ENCODE data around the gene CFAP97. TPM values are rescaled to one million over a fixed set of nuclear protein-coding genes. Genes with fewer than 3 reads are reported as not detected.

CFAP97 gene
- total RNA-seq, 6 experiments from 2014 or later, result 35.0 to 44.0 (median 41.0) TPM

- no peak for DNase-seq
- Mint-ChIP-seq H3K36me3 (ENCODE audit: low read depth) (peaks cover 9% of the 10 kb centered on the region), H3K4me3 (no peak overlapping the region), H3K27me3 (ENCODE audit: insufficient read depth) (no peaks in the 10 kb centered on the region), H3K4me1 (ENCODE audit: low read depth) (peaks cover 65% of the 10 kb centered on the region), H3K27ac (peak overlapping the region; percentile 49; the same call in 1 of the 2 replicates), H3K9me3 (no peaks in the 10 kb centered on the region)
- TF ChIP-seq CTCF (IDR thresholded peaks at IDR 0.05), result no peak
Measured at GRCh38 chr4:185237175-185237574, 33.4 kb upstream of the CFAP97 start.

DNA sequence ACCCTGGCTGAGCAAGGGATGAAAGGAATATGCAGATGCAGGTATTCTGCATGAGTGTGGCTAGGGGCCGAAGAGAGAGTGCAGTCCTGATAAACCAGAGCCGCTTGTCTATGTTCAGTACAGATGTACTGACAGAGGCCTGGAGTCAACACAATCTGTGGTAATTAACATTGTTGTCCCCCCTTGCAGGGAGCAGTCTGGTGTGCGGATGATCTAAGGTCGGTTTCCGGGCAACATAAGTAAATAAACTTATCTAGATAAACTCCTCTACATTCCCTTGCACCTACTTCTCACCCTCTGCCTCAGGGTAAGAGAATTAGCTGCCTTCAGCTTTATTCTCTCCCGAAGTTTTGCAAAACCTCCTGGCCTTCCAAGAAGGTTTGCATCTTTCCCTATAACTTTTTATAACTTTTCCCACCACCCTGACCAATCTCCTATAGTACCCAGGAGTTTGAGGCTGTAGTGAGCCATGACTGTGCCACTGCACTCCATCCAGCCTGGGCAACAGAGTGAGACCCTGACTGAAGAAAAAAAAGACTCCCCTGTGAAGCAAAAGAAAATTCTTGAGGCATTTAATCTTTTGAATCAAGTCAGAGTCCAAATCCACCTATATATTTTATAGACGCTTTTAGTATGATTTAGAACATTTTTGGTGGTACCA is 32.2 kb upstream of the CFAP97 start:
- Mint-ChIP-seq H3K36me3 (ENCODE audit: low read depth) (peaks cover 4% of the 10 kb centered on the region; the same call in 1 of the 2 replicates), H3K4me1 (ENCODE audit: low read depth) (peaks cover 66% of the 10 kb centered on the region), H3K27ac (peak overlapping the region; percentile 85), H3K9me3 (no peaks in the 10 kb centered on the region), H3K27me3 (ENCODE audit: insufficient read depth) (no peaks in the 10 kb centered on the region), H3K4me3 (no peak overlapping the region)
- peak; percentile 79 for DNase-seq
- TF ChIP-seq CTCF (IDR thresholded peaks at IDR 0.05), result no peak

- Mint-ChIP-seq H3K4me1 (ENCODE audit: low read depth) (peaks cover 66% of the 10 kb centered on the region), H3K4me3 (no peak overlapping the region), H3K36me3 (ENCODE audit: low read depth) (peaks cover 4% of the 10 kb centered on the region; the same call in 1 of the 2 replicates), H3K27ac (peak overlapping the region; percentile 85; the same call in 1 of the 2 replicates), H3K9me3 (no peaks in the 10 kb centered on the region), H3K27me3 (ENCODE audit: insufficient read depth) (no peaks in the 10 kb centered on the region)
- DNase-seq, result no peak
- TF ChIP-seq CTCF (IDR thresholded peaks at IDR 0.05), result no peak
Measured at GRCh38 chr4:185235119-185235842, 31.5 kb upstream of the CFAP97 start.

- Mint-ChIP-seq H3K27ac (peak overlapping the region; percentile 75), H3K4me3 (peak overlapping the region; percentile 60; the same call in 1 of the 2 replicates)
Measured at GRCh38 chr4:185232370-185232769, 28.6 kb upstream of the CFAP97 start.

More at GRCh38 chr4:185232370-185232769, 28.6 kb upstream of the CFAP97 start:
- DNase-seq, result peak; percentile 56
- Mint-ChIP-seq H3K27me3 (ENCODE audit: insufficient read depth) (no peaks in the 10 kb centered on the region), H3K4me1 (ENCODE audit: low read depth) (peaks cover 48% of the 10 kb centered on the region), H3K36me3 (ENCODE audit: low read depth) (no peaks in the 10 kb centered on the region), H3K9me3 (no peaks in the 10 kb centered on the region)
- TF ChIP-seq CTCF (IDR thresholded peaks at IDR 0.05), result no peak

All from HFFc6 (cell line).